ENCODE results near the gene PTPRR. TPM values are rescaled to one million over a fixed set of nuclear protein-coding genes. Genes with fewer than 3 reads are reported as not detected.

PTPRR gene
- total and polyA plus RNA-seq, 9 donors = 0.15 to 1.5 (median 0.32) TPM; not detected in 1

- Histone ChIP-seq H3K9me3 (no peaks in the 10 kb centered on the region), H3K27ac (no peak overlapping the region), H3K4me3 (no peak overlapping the region), H3K27me3 (no peaks in the 10 kb centered on the region), H3K36me3 (no peaks in the 10 kb centered on the region), H3K4me1 (ENCODE audit: insufficient read depth) (no peaks in the 10 kb centered on the region)
- no peak for TF ChIP-seq POLR2A (IDR thresholded peaks at IDR 0.05)
- TF ChIP-seq CTCF (IDR thresholded peaks at IDR 0.05) = no peak
- TF ChIP-seq EP300 (IDR thresholded peaks at IDR 0.05) = no peak
- WGBS, 3 donors = 95 to 97% (median 96%) methylated on average over 5 of the region's 5 CpGs
- intact Hi-C loops (cut with DNase I) = no loop called here
- no peak for DNase-seq
Measured at GRCh38 chr12:70660002-70660604, 260.4 kb downstream of the PTPRR start.

- no peaks in the 10 kb centered on the region for H3K9me3 ChIP-seq
- H3K36me3 ChIP-seq = no peaks in the 10 kb centered on the region
- no peak overlapping the region for H3K4me3 ChIP-seq
- H3K27me3 ChIP-seq = no peaks in the 10 kb centered on the region
- no peak overlapping the region for H3K27ac ChIP-seq
- no peaks in the 10 kb centered on the region for H3K4me1 ChIP-seq (ENCODE audit: insufficient read depth)
- DNase-seq = no peak
- no peak for TF ChIP-seq POLR2A (IDR thresholded peaks at IDR 0.05)
- TF ChIP-seq EP300 (IDR thresholded peaks at IDR 0.05) = no peak
- TF ChIP-seq CTCF (IDR thresholded peaks at IDR 0.05) = no peak
- 94 to 96% (median 96%) methylated on average over 6 of the region's 6 CpGs for WGBS, 3 donors
- intact Hi-C loops (cut with DNase I) = no loop called here
Measured at GRCh38 chr12:70659077-70659606, 261.4 kb downstream of the PTPRR start.

- Histone ChIP-seq H3K9me3 (no peaks in the 10 kb centered on the region), H3K4me1 (ENCODE audit: insufficient read depth) (no peaks in the 10 kb centered on the region), H3K27ac (no peak overlapping the region), H3K4me3 (no peak overlapping the region), H3K27me3 (no peaks in the 10 kb centered on the region), H3K36me3 (no peaks in the 10 kb centered on the region)
- TF ChIP-seq POLR2A (IDR thresholded peaks at IDR 0.05) (no peak), CTCF (IDR thresholded peaks at IDR 0.05) (no peak), EP300 (IDR thresholded peaks at IDR 0.05) (no peak)
- intact Hi-C loops (cut with DNase I) = no loop called here
- WGBS, 3 donors = 51 to 69% (median 52%) methylated on average over 4 of the region's 4 CpGs
- DNase-seq = no peak
Measured at GRCh38 chr12:70657616-70658286, 262.8 kb downstream of the PTPRR start.

- Histone ChIP-seq H3K27ac (no peak overlapping the region), H3K36me3 (no peaks in the 10 kb centered on the region), H3K4me3 (no peak overlapping the region), H3K27me3 (no peaks in the 10 kb centered on the region), H3K9me3 (no peaks in the 10 kb centered on the region), H3K4me1 (ENCODE audit: insufficient read depth) (peaks cover 3% of the 10 kb centered on the region)
- TF ChIP-seq POLR2A (IDR thresholded peaks at IDR 0.05) = no peak
- no peak for TF ChIP-seq EP300 (IDR thresholded peaks at IDR 0.05)
- no peak for TF ChIP-seq CTCF (IDR thresholded peaks at IDR 0.05)
- intact Hi-C loops (cut with DNase I) = no loop called here
- no peak for DNase-seq
- 12 to 42% (median 18%) methylated on average over 1 of the region's 1 CpG for WGBS, 3 donors
Measured at GRCh38 chr12:70652451-70652850, 268.1 kb downstream of the PTPRR start.

Measured in ovary (tissue), 9 donors.